A549 (cell line): Measurements from ENCODE around the gene TMEM240.
"Not testable (repeated sequence)": the region's sequence is repeated elsewhere in the genome, so short reads cannot be mapped to it uniquely, and the experiment has no call there.

Source experiments
- CBX2 ChIP-seq: fragments of 200-600 bp; sonication (generic); IDR thresholded peaks from 2 replicates; pipeline ENCODE4 v1.6.1; 2016; ENCODE audit warnings: low read depth, mild to moderate bottlenecking, borderline replicate concordance
- CBX8 ChIP-seq: fragments of 200-600 bp; sonication (generic); IDR thresholded peaks from 2 replicates; pipeline ENCODE4 v1.6.1; 2016
- EP300 ChIP-seq, 2 experiments: fragments of >200 bp; sonication (Bioruptor Twin); formaldehyde crosslinking; IDR thresholded peaks; 2 replicates in 1 of 2; 3 replicates in 1 of 2; pipeline ENCODE4 v1.6.1; 2016 to 2017
- POLR2A ChIP-seq: IDR thresholded peaks from 2 replicates; pipeline ENCODE4 v1.6.1; 2012; ENCODE audit warnings: mild to moderate bottlenecking, low read length
- RAD21 ChIP-seq, 2 experiments: fragments of >200 bp in 1 of 2; sonication (Bioruptor Twin) in 1 of 2; formaldehyde crosslinking in 1 of 2; IDR thresholded peaks in 1 of 2; conservative IDR thresholded peaks in 1 of 2; 2 replicates in 1 of 2; 3 replicates in 1 of 2; pipeline ENCODE4 v1.6.1; 2012 to 2018; ENCODE audit warnings: inconsistent platforms in 1 of 2
- SMC3 ChIP-seq: fragments of >200 bp; sonication (Bioruptor Twin); formaldehyde crosslinking; IDR thresholded peaks from 3 replicates; pipeline ENCODE4 v1.6.1; 2018; ENCODE audit warnings: inconsistent platforms
- TFCP2L1 ChIP-seq: fragments of 250-450 bp; sonication (Bioruptor Pico); IDR thresholded peaks from 2 replicates; pipeline ENCODE4 v1.5.0; 2021; ENCODE audit warnings: mild to moderate bottlenecking
- TF ChIP-seq, protein P1 (sequence below): fragments of >200 bp; sonication (Bioruptor Twin); formaldehyde crosslinking; IDR thresholded peaks from 3 replicates; pipeline ENCODE4 v1.5.1; 2016
- TF ChIP-seq, protein P2 (sequence below): fragments of 150-350 bp; IDR thresholded peaks from 2 replicates; pipeline ENCODE4 v1.6.1; 2014; ENCODE audit warnings: low read depth, mild to moderate bottlenecking, low read length
- TF ChIP-seq, protein P3 (sequence below): fragments of 250-450 bp; sonication (Bioruptor Pico); IDR thresholded peaks from 2 replicates; pipeline ENCODE4 v1.5.0; 2021; ENCODE audit warnings: mild to moderate bottlenecking, moderate library complexity, borderline replicate concordance

DNA sequence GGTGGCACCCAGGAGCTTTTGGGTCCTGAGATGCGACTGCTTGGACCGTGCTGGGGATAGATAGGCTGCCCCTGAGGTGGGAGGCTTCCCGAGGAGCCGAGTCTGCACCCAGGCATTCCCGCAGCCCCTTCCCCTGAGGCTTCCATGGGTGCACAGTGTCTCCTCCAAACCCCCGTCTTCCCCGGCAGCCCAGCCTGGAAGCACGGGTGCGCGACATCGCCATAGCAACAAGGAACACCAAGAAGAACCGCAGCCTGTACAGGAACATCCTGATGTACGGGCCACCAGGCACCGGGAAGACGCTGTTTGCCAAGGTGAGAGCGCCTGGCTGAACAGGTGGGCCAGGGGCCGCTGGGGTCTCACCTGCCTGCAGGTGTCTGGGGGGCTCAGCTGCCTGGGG is 16.8 kb downstream of the TMEM240 start:
- TF ChIP-seq CBX2; EP300 (IDR thresholded peaks at IDR 0.05); POLR2A; SMC3; TFCP2L1; RAD21 (conservative IDR thresholded peaks at IDR 0.05 in 1 of 2, IDR thresholded peaks at IDR 0.05 in 1 of 2); CBX8: not testable (repeated sequence)
- TF ChIP-seq, protein P1, sequence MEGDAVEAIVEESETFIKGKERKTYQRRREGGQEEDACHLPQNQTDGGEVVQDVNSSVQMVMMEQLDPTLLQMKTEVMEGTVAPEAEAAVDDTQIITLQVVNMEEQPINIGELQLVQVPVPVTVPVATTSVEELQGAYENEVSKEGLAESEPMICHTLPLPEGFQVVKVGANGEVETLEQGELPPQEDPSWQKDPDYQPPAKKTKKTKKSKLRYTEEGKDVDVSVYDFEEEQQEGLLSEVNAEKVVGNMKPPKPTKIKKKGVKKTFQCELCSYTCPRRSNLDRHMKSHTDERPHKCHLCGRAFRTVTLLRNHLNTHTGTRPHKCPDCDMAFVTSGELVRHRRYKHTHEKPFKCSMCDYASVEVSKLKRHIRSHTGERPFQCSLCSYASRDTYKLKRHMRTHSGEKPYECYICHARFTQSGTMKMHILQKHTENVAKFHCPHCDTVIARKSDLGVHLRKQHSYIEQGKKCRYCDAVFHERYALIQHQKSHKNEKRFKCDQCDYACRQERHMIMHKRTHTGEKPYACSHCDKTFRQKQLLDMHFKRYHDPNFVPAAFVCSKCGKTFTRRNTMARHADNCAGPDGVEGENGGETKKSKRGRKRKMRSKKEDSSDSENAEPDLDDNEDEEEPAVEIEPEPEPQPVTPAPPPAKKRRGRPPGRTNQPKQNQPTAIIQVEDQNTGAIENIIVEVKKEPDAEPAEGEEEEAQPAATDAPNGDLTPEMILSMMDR = not testable (repeated sequence)
- TF ChIP-seq, protein P2, sequence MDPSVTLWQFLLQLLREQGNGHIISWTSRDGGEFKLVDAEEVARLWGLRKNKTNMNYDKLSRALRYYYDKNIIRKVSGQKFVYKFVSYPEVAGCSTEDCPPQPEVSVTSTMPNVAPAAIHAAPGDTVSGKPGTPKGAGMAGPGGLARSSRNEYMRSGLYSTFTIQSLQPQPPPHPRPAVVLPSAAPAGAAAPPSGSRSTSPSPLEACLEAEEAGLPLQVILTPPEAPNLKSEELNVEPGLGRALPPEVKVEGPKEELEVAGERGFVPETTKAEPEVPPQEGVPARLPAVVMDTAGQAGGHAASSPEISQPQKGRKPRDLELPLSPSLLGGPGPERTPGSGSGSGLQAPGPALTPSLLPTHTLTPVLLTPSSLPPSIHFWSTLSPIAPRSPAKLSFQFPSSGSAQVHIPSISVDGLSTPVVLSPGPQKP = not testable (repeated sequence)
- TF ChIP-seq, protein P3, sequence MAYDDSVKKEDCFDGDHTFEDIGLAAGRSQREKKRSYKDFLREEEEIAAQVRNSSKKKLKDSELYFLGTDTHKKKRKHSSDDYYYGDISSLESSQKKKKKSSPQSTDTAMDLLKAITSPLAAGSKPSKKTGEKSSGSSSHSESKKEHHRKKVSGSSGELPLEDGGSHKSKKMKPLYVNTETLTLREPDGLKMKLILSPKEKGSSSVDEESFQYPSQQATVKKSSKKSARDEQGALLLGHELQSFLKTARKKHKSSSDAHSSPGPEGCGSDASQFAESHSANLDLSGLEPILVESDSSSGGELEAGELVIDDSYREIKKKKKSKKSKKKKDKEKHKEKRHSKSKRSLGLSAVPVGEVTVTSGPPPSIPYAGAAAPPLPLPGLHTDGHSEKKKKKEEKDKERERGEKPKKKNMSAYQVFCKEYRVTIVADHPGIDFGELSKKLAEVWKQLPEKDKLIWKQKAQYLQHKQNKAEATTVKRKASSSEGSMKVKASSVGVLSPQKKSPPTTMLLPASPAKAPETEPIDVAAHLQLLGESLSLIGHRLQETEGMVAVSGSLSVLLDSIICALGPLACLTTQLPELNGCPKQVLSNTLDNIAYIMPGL = not testable (repeated sequence)
